GM19238 (cell line): Measurements from ENCODE around the gene HNRNPCL1.
"Not testable (repeated sequence)": the region's sequence is repeated elsewhere in the genome, so short reads cannot be mapped to it uniquely, and the experiment has no call there.

ENCODE experiments used
- DNase-seq: peaks from one replicate; pipeline ENCODE4 v3.0.0; 2011; ENCODE audit warnings: low spot score; ENCODE audit not compliant: insufficient read length

Gene HNRNPCL1

DNA sequence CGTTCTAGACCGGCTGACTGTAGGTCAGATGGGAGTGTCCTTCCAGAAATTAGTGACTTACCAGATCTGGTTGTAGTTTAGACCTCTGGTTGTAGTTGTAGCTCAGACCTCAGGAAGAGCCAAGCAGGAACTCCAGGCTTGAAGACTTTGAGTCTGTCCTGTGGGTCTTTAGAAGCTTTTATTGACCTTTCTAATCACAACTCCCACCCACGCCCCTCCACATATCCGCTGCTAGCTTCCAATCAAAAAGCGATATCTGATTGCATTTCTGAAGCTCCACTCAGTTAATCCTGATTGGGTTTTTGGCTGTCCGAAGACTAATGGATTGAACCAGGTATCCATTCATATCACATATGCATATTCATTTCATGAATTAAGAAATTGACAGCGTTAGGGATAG lies at the start of gene HNRNPCL1:
Gene HNRNPCL1 (minus strand): TSS at position 101 of the 400 bp plus-strand sequence. CDS start 431 bp downstream, outside the sequence.
- DNase-seq: not testable (repeated sequence)

DNA sequence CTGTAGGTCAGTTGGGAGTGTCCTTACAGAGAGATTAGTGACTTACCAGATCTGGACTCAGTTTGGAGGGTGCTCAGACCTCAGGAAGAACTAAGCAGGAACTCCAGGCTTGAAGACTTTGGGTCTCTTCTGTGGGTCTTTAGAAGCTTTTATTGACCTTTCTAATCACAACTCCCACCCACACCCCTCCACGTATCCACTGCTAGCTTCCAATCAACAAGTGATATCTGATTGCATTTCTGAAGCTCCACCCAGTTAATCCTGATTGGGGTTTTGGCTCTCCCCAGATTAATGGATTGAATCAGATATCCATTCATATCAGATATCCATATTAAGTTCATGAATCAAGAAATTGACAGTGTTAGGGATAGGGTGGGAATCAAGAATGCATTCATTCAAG lies 49.6 kb upstream of the HNRNPCL1 start, which contains the start of gene PRAMEF10:
Gene PRAMEF10 (minus strand): TSS at position 101 of the 400 bp plus-strand sequence. CDS start 2,423 bp downstream, outside the sequence.
- not testable (repeated sequence) for DNase-seq

DNA sequence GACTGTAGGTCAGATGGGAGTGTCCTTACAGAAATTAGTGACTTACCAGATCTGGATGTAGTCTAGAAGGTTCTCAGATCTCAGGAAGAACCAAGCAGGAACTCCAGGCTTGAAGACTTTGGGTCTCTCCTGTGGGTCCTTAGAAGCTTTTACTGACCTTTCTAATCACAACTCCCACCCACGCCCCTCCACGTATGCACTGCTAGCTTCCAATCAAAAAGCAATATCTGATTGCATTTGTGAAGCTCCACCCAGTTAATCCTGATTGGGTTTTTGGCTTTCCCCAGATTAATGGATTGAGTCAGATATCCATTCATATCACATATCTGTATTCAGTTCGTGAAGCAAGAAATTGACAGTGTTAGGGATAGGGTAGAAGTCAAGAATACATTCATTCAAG lies 37.6 kb upstream of the HNRNPCL1 start, which contains the start of gene PRAMEF4:
Gene PRAMEF4 (minus strand): TSS at position 101 of the 400 bp plus-strand sequence. CDS start 2,807 bp downstream, outside the sequence.
- DNase-seq: not testable (repeated sequence)

DNA sequence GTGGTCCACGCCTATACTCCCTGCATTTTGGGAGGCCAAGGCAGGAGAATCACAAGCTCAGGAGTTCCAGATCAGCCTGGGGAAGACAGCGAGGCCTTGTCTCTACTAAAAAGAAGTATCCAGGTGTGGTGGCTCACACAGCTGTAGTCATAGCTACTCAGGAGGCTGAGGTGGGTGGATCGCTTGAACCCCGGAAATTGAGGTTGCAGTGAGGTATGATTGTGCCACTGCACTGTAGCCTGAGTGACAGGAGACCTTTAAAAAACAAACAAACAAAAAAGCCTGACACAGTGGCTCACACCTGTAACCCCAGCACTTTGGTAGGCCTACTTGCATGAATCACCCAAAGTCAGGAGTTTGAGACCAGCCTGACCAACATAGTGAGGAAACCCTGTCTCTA lies 29.9 kb upstream of the HNRNPCL1 start:
- DNase-seq: not testable (repeated sequence)

DNA sequence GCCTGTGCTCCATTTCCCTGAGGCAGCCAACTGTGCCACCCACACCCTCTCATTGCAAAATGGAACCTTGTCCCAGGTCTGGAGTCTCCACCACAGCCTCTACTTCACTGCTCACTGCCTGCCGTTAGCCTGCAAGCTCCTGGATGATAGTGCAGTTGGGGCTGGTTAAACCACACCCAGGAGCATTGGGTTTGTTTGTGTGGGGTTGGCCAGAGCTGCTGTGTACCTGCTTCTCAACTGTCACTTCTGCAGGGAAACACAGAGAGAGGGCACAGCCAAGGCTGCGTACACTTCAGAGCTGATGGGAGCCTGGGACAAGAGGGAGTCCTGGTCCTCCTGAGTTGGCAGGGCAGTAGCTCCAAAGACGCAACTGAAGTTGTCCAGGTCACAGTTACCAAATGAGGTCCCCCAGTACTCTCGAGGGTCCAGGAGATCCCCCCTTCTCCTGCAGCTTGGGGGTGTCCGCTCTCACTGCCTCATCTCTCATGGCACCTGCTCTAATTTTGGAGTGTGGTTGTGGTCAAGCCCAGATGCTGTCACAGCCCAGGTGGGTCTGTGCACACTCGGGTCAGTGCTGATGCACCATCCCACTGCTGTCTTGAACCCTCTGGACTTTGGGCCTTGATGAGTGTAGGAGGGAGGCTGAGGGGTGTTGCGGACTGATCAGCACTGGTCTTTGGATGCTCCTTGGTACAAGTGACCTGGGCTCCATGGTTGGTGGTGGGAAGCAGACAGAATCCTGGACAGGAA lies 14.8 kb upstream of the HNRNPCL1 start:
- DNase-seq: not testable (repeated sequence)

DNA sequence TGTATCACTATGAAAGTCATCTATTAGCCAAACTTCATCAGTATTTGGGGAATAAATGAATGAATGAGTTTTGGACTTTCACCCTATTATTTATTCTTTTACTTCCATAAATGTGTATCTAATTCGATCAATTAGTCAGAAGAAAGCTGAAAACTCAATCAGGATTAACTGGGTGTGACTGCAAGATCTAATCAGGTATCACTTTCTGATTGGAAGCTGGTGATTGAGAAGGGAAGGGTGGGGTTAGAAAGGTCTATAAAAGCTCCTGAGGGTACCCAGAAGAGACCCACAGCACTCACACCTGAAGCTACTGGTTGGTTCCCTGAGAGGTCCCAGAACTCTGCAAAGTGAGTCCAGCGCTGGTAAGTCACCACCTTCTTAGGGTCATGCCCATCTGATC lies 8.3 kb upstream of the HNRNPCL1 start, which contains the start of gene PRAMEF2:
Gene PRAMEF2 (plus strand): TSS at position 301 of the 400 bp plus-strand sequence. CDS start 1,924 bp downstream, outside the sequence.
- DNase-seq: not testable (repeated sequence)

DNA sequence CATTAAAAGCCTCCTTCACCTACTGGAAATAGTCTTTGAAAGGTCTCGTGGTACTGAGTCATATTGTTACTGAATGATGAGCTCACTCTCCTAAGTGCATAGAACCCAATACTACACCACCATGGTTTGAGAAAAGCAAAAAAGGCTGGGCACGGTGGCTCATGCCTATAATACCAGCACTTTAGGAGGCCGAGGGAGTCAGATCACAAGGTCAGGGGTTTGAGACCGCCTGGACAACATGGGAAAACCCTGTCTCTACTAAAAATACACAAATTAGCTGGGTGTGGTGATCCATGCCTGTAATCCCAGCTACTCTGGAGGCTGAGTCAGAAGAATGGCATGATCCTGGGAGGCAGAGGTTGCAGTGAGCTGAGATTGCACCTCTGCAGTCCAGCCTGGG lies 3.3 kb upstream of the HNRNPCL1 start:
- DNase-seq: no peak

DNA sequence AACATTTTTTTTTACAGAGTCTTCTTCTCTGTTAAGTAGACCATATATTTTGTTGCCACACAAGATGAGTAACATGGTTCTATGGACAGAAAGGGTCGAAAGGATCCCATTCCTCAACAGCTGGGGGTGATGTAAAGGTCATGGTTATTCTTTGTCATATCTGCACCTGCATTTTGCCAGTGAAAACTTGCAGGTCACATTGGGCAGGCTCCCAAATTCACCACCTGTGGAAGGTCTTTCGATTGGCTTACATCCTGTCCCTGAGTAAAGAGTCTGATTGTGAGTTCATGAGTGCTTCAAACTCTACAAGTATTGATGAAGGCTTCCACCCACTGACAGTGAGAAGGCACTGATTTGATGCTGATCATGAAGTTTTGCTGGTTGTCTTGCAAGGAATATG lies 15.3 kb downstream of the HNRNPCL1 start:
- DNase-seq: not testable (repeated sequence)

DNA sequence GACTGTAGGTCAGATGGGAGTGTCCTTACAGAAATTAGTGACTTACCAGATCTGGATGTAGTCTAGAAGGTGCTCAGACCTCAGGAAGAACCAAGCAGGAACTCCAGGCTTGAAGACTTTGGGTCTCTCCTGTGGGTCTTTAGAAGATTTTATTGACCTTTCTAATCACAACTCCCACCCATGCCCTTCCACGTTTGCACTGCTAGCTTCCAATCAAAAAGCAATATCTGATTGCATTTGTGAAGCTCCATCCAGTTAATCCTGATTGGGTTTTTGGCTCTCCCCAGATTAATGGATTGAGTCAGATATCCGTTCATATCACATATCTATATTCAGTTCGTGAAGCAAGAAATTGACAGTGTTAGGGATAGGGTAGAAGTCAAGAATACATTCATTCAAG lies 17.2 kb downstream of the HNRNPCL1 start, which contains the start of gene PRAMEF11:
Gene PRAMEF11 (minus strand): TSS at position 101 of the 400 bp plus-strand sequence. CDS start 2,621 bp downstream, outside the sequence.
- DNase-seq: not testable (repeated sequence)

DNA sequence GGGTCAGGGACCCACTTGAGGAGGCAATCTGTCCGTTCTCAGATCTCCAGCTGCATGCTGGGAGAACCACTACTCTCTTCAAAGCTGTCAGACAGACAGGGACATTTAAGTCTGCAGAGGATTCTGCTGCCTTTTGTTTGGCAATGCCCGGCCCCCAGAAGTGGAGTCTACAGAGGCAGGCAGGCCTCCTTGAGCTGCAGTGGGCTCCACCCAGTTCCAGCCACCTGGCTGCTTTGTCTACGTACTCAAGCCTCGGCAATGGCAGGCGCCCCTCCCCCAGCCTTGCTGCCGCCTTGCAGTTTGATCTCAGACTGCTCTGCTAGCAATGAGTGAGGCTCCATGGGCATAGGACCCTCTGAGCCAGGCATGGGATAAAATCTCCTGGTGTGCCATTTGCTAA lies 29.5 kb downstream of the HNRNPCL1 start:
- DNase-seq: not testable (repeated sequence)

DNA sequence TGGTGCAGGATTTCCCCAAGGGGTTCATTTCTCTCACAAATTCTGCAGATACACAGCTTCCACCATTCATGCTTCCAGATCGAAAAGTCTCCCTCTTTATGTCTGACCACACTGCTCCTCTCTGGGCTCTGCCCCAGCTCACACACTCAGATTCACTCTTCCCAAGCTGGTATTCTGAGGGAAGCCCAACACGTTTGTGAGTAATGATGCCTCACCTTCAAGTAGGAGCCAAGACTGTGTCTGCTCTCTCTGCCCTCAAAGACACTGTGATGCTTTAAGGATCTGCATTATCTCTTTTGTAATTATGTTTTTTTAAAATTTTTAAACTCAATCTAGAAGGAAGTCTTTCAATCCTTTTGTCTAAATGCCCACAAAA lies 37.1 kb downstream of the HNRNPCL1 start:
- no peak for DNase-seq

DNA sequence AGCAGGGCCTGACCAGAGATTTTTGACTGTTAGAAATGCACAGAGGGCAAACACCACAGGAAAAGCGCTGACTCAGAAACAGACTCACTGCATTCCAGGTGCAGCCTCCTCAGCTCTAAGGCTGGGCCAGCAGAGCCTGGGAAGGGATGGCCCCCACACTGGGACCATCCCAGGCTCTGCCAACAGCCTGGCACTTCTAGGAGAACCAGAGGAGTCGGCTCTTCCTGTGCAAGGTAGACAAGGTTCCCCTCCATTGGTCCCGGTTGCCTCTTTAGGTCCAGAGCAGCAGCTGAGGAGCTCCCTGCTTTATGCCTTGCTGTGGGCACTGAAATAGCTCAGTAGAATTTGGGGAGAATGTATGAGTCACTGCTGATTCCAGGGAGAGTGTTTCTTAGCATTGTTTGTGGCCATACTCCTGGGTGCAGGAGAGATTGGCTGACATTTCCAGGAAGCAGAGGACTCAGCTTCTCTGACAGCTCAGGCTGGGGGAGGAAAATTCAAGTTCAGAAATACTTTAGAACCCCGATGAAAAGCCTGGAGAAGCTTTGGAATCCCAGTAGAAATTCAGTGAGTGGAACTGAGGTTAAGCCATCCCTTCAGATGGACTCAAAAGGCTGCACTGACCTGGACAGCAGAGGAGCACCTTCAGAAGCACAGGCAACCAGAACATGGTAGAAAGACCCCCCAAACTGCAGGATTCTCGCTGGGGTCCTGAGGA lies 37.7 kb downstream of the HNRNPCL1 start:
- DNase-seq: no peak

DNA sequence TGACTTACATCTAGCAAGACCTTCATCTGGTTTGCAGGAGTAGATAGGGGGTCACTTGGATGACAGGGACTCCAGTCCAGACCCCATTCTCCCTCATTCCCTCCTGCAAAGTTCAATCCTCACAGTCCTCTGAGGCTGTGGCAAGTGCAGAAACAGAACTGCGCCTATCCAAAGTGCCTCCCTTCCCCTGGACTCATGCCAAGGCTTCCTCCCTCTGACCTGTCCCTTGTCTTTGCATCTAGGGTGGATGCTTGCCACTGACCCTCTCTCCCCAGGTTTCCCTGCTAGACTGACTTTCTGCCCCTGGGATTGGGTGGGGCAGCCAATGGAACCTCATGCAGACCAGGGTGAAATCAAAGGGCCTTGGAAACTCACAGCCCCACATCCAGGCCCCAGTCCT lies 38.6 kb downstream of the HNRNPCL1 start:
- DNase-seq: no peak

DNA sequence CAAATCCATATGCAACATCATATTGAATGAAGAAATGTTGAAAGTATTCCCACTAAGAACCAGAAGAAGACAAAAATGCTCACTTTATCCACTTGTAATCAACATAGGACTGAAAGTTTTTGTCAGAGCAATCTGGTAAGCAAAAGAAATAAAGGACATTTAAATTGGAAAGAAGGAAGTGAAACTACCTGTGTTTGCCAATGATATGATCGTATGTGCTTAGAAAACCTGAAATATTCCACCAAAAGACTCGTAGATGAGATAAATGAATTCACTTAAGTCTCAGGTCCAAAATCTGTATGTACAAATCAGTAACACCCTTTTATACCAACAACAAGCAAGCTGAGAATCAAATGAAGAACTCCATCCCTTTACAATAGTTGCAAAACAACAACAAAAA lies 48.8 kb downstream of the HNRNPCL1 start:
- no peak for DNase-seq

DNA sequence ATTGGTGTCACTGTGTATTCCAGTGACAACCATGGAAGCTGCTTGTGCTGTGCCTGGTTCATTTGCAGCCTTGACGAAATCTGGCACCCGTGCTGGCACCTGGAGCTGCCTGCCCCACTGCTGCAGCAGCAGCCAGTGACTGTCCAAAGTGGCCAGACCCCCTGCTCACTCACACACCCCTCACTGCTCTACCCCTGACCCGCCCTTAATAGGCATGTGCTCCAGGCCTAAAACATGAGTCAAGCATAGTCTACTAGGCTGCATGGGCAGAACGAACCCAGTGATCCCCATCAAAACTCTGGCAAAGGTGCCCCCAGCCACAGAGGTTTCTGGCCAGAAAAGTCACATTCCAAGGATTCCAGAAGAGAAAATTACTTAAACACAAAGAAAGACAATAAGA lies 49.6 kb downstream of the HNRNPCL1 start:
- DNase-seq: no peak
